Measurements from ENCODE around the gene KLK13. TPM values are rescaled to one million over a fixed set of nuclear protein-coding genes. Genes with fewer than 3 reads are reported as not detected.

The KLK13 gene, protein sequence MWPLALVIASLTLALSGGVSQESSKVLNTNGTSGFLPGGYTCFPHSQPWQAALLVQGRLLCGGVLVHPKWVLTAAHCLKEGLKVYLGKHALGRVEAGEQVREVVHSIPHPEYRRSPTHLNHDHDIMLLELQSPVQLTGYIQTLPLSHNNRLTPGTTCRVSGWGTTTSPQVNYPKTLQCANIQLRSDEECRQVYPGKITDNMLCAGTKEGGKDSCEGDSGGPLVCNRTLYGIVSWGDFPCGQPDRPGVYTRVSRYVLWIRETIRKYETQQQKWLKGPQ
- total RNA-seq: 1 to 10 TPM in 1 of 2 donors, under 1 TPM in 1; 0.42 to 3.4 TPM
- not detected for polyA plus RNA-seq (2013, experiment 1 of 2)
- not detected for polyA plus RNA-seq (2013, experiment 2 of 2)
- long read RNA-seq, experiment 1: 0 reads
- long read RNA-seq, experiment 2: 0 reads
- long read RNA-seq, experiment 3: 0 reads
- long read RNA-seq, experiment 4, partial matches to known transcripts: 0 of 4 reads
- long read RNA-seq, experiment 4, other reads (novel, unspliced or antisense): 2 of 4 reads

GRCh38 chr19:51064534-51065220 is at the start of gene KLK13:
Gene KLK13, minus strand, starts transcription at chr19:51065092. Its CDS starts 25 bp downstream, at chr19:51065067.
- TF ChIP-seq, protein P1, sequence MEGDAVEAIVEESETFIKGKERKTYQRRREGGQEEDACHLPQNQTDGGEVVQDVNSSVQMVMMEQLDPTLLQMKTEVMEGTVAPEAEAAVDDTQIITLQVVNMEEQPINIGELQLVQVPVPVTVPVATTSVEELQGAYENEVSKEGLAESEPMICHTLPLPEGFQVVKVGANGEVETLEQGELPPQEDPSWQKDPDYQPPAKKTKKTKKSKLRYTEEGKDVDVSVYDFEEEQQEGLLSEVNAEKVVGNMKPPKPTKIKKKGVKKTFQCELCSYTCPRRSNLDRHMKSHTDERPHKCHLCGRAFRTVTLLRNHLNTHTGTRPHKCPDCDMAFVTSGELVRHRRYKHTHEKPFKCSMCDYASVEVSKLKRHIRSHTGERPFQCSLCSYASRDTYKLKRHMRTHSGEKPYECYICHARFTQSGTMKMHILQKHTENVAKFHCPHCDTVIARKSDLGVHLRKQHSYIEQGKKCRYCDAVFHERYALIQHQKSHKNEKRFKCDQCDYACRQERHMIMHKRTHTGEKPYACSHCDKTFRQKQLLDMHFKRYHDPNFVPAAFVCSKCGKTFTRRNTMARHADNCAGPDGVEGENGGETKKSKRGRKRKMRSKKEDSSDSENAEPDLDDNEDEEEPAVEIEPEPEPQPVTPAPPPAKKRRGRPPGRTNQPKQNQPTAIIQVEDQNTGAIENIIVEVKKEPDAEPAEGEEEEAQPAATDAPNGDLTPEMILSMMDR (conservative IDR thresholded peaks at IDR 0.05): no peak
- Mint-ChIP-seq H3K36me3 (ENCODE audit: low read depth) (no peaks in the 10 kb centered on the region), H3K9me3 (no peaks in the 10 kb centered on the region), H3K4me3 (peak within 1 kb of the TSS; percentile 59), H3K4me1 (peaks cover 7% of the 10 kb centered on the region), H3K27ac (no peak within 1 kb of the TSS), H3K27me3 (ENCODE audit: insufficient read depth) (peaks cover 28% of the 10 kb centered on the region)
- Histone ChIP-seq H3K27me3 (ENCODE audit: control insufficient read depth, insufficient read depth, low read length, poor library complexity, severe bottlenecking) (peaks cover 10% of the 10 kb centered on the region), H3K4me3 (ENCODE audit: low read length) (peak within 1 kb of the TSS; percentile 69), H3K36me3 (ENCODE audit: control insufficient read depth, insufficient read depth, low read length) (no peaks in the 10 kb centered on the region), H3K9me3 (ENCODE audit: control insufficient read depth, low read length) (no peaks in the 10 kb centered on the region), H3K27ac (ENCODE audit: low read depth, low read length) (no peak within 1 kb of the TSS), H3K9ac (ENCODE audit: extremely low read depth, low read length, poor library complexity, severe bottlenecking) (no peak within 1 kb of the TSS), H3K4me1 (ENCODE audit: control insufficient read depth, insufficient read depth, low read length) (no peaks in the 10 kb centered on the region)
- 27 to 51% methylated on average over 11 to 37 of the region's 38 CpGs for WGBS, 2 experiments (ENCODE audit: insufficient coverage in 1 of 2, insufficient read length in 1 of 2)
- DNase-seq: peak; percentile 88

GRCh38 chr19:51114087-51114729 is 49.3 kb upstream of the KLK13 start:
- 81 to 86% methylated on average over 6 of the region's 6 CpGs for WGBS, 2 experiments (ENCODE audit: insufficient coverage in 1 of 2, insufficient read length in 1 of 2)
- H3K4me3 ChIP-seq (ENCODE audit: low read length): no peak overlapping the region
- H3K27ac ChIP-seq (ENCODE audit: low read depth, low read length): no peak overlapping the region
- no peaks in the 10 kb centered on the region for H3K9me3 Mint-ChIP-seq
- TF ChIP-seq, protein P1 (conservative IDR thresholded peaks at IDR 0.05): no peak
- H3K9ac ChIP-seq (ENCODE audit: extremely low read depth, low read length, poor library complexity, severe bottlenecking): no peak overlapping the region
- H3K4me1 ChIP-seq (ENCODE audit: control insufficient read depth, insufficient read depth, low read length): no peaks in the 10 kb centered on the region
- H3K36me3 ChIP-seq (ENCODE audit: control insufficient read depth, insufficient read depth, low read length): no peaks in the 10 kb centered on the region
- no peaks in the 10 kb centered on the region for H3K9me3 ChIP-seq (ENCODE audit: control insufficient read depth, low read length)
- DNase-seq: no peak
- no peak overlapping the region for H3K4me3 Mint-ChIP-seq
- peaks cover 8% of the 10 kb centered on the region for H3K4me1 Mint-ChIP-seq
- H3K27me3 ChIP-seq (ENCODE audit: control insufficient read depth, insufficient read depth, low read length, poor library complexity, severe bottlenecking): peaks cover 24% of the 10 kb centered on the region
- H3K27me3 Mint-ChIP-seq (ENCODE audit: insufficient read depth): peaks cover 34% of the 10 kb centered on the region
- H3K27ac Mint-ChIP-seq: no peak overlapping the region
- H3K36me3 Mint-ChIP-seq (ENCODE audit: low read depth): no peaks in the 10 kb centered on the region

- H3K36me3 ChIP-seq (ENCODE audit: control insufficient read depth, insufficient read depth, low read length): no peaks in the 10 kb centered on the region
- Mint-ChIP-seq H3K27ac (no peak overlapping the region), H3K4me1 (peaks cover 11% of the 10 kb centered on the region), H3K27me3 (ENCODE audit: insufficient read depth) (peaks cover 25% of the 10 kb centered on the region), H3K4me3 (no peak overlapping the region), H3K9me3 (no peaks in the 10 kb centered on the region), H3K36me3 (ENCODE audit: low read depth) (no peaks in the 10 kb centered on the region)
- WGBS, 2 experiments (ENCODE audit: insufficient coverage in 1 of 2, insufficient read length in 1 of 2): 44 to 59% methylated on average over 5 to 6 of the region's 6 CpGs
- no peak overlapping the region for H3K27ac ChIP-seq (ENCODE audit: low read depth, low read length)
- no peaks in the 10 kb centered on the region for H3K9me3 ChIP-seq (ENCODE audit: control insufficient read depth, low read length)
- peaks cover 23% of the 10 kb centered on the region for H3K27me3 ChIP-seq (ENCODE audit: control insufficient read depth, insufficient read depth, low read length, poor library complexity, severe bottlenecking)
- DNase-seq: peak; percentile 74
- H3K4me1 ChIP-seq (ENCODE audit: control insufficient read depth, insufficient read depth, low read length): no peaks in the 10 kb centered on the region
- no peak overlapping the region for H3K9ac ChIP-seq (ENCODE audit: extremely low read depth, low read length, poor library complexity, severe bottlenecking)
- no peak overlapping the region for H3K4me3 ChIP-seq (ENCODE audit: low read length)
- TF ChIP-seq, protein P1 (conservative IDR thresholded peaks at IDR 0.05): peak; percentile 74
Measured at GRCh38 chr19:51111606-51112005, 46.7 kb upstream of the KLK13 start.
